Endothelial cell of umbilical vein (primary cell): ENCODE results near the gene ADCY2. TPM values are rescaled to one million over a fixed set of nuclear protein-coding genes. Genes with fewer than 3 reads are reported as not detected.

Experiments
- BruUV-seq: library from RNA; stranded (reverse); fragments of 400-500 nt; replicated peaks from 2 replicates; lab custom pipeline; 2021; lab: Mats Ljungman, UMichigan
- CTCF ChIA-PET: fragments of 300-600, 350-600 bp; sonication (Branson Sonifier 250); formaldehyde crosslinking; loops from one replicate; lab custom pipeline; 2021; ENCODE audit warnings: antibody characterized with exemption, inconsistent platforms; lab: Charles Lee
- POLR2A ChIA-PET: fragments of 300-600, 350-600 bp; sonication (Branson Sonifier 250); formaldehyde crosslinking; loops from one replicate; lab custom pipeline; 2021; ENCODE audit warnings: antibody characterized with exemption, inconsistent platforms; lab: Charles Lee
- DNase-seq: peaks from one replicate; pipeline ENCODE4 v3.0.0-alpha.2; 2011; ENCODE audit warnings: low read depth, low spot score
- FAIRE-seq: peaks from 2 replicates; lab custom pipeline; 2011; peaks lifted over from hg19 to GRCh38; lab: Jason Lieb, UNC
- H2AFZ ChIP-seq: 2 replicates; pipeline ENCODE4 v1.6.0; 2012; ENCODE audit warnings: low read depth, low read length, control low read depth, inconsistent platforms
- H3K27ac ChIP-seq: 2 replicates; pipeline ENCODE4 v1.5.1; 2011; ENCODE audit warnings: low read depth, mild to moderate bottlenecking, control low read depth, low read length, moderate library complexity; ENCODE audit not compliant: insufficient read depth
- H3K27me3 ChIP-seq, 2 experiments: 2 replicates each; pipeline versions ENCODE4 v1.6.0 to v1.6.1; 2011; ENCODE audit warnings: low read length in 2 of 2, mixed read lengths in 1 of 2; ENCODE audit not compliant: control insufficient read depth in 2 of 2, insufficient read depth in 2 of 2
- H3K36me3 ChIP-seq, 2 experiments: 2 replicates in 1 of 2; 3 replicates in 1 of 2; pipeline ENCODE4 v1.5.1; 2011; ENCODE audit warnings: low read length in 2 of 2, mild to moderate bottlenecking in 1 of 2, moderate library complexity in 1 of 2; ENCODE audit not compliant: control insufficient read depth in 2 of 2, insufficient read depth in 2 of 2; ENCODE audit errors: extremely low read depth in 1 of 2
- H3K4me1 ChIP-seq: 3 replicates; pipeline ENCODE4 v1.5.1; 2011; ENCODE audit warnings: mild to moderate bottlenecking, low read length; ENCODE audit not compliant: control insufficient read depth, insufficient read depth; ENCODE audit errors: extremely low read depth
- H3K4me2 ChIP-seq: 2 replicates; pipeline ENCODE4 v1.6.1; 2011; ENCODE audit warnings: low read length, control low read depth, mixed read lengths; ENCODE audit not compliant: insufficient read depth
- H3K4me3 ChIP-seq, 3 experiments: fragments of 200-600 bp in 1 of 3; sonication (generic), shearing (Covaris generic) in 1 of 3; replicated peaks in 1 of 3; 2 replicates each; pipeline ENCODE4 v1.5.1; 2011 to 2016; ENCODE audit warnings: control low read depth in 3 of 3, low read length in 3 of 3, mild to moderate bottlenecking in 2 of 3, inconsistent platforms in 1 of 3, low read depth in 1 of 3, moderate library complexity in 1 of 3; ENCODE audit not compliant: insufficient read depth in 1 of 3
- H3K79me2 ChIP-seq: 2 replicates; pipeline ENCODE4 v1.6.0; 2012; ENCODE audit warnings: low read length, inconsistent platforms; ENCODE audit not compliant: control insufficient read depth, insufficient read depth
- H3K9ac ChIP-seq: replicated peaks from 2 replicates; pipeline ENCODE3; 2011; ENCODE audit warnings: low read length, control low read depth; ENCODE audit not compliant: insufficient read depth; ENCODE audit errors: extremely low read depth
- H3K9me1 ChIP-seq: replicated peaks from 3 replicates; pipeline ENCODE4 v1.6.0; 2011; ENCODE audit warnings: mild to moderate bottlenecking, low read length; ENCODE audit not compliant: control insufficient read depth, insufficient read depth; ENCODE audit errors: extremely low read depth
- H3K9me3 ChIP-seq: replicated peaks from 2 replicates; pipeline ENCODE4 v1.5.1; 2012; ENCODE audit warnings: low read length, inconsistent platforms; ENCODE audit not compliant: control insufficient read depth, insufficient read depth
- H4K20me1 ChIP-seq: replicated peaks from 2 replicates; pipeline ENCODE3; 2011; ENCODE audit warnings: mild to moderate bottlenecking, low read length; ENCODE audit not compliant: control insufficient read depth, insufficient read depth; ENCODE audit errors: extremely low read depth
- EZH2 ChIP-seq: IDR thresholded peaks from 2 replicates; pipeline ENCODE4 v1.6.1; 2012; ENCODE audit warnings: borderline replicate concordance, low read depth, mild to moderate bottlenecking, moderate library complexity, low read length, inconsistent platforms; ENCODE audit not compliant: severe bottlenecking
- FOS ChIP-seq: IDR thresholded peaks from 2 replicates; pipeline ENCODE4 v1.6.1; 2011; ENCODE audit warnings: mild to moderate bottlenecking, low read length, moderate library complexity, borderline replicate concordance; ENCODE audit not compliant: insufficient read depth
- GATA2 ChIP-seq: IDR thresholded peaks from 2 replicates; pipeline ENCODE4 v1.7.0; 2011; ENCODE audit warnings: low read depth, mild to moderate bottlenecking, moderate library complexity, mixed read lengths, low read length; ENCODE audit not compliant: insufficient read length, insufficient read depth
- JUN ChIP-seq: IDR thresholded peaks from 2 replicates; pipeline ENCODE4 v1.6.1; 2011; ENCODE audit warnings: borderline replicate concordance, low read depth; ENCODE audit not compliant: insufficient read length, insufficient read depth
- MAX ChIP-seq: IDR thresholded peaks from 2 replicates; pipeline ENCODE4 v1.6.1; 2011; ENCODE audit not compliant: insufficient read depth, insufficient read length
- MYC ChIP-seq: IDR thresholded peaks from one replicate; pipeline ENCODE4 v1.6.1; 2011; ENCODE audit warnings: mild to moderate bottlenecking, low read depth, low read length
- POLR2A ChIP-seq: IDR thresholded peaks from 2 replicates; pipeline ENCODE4 v1.6.1; 2012; ENCODE audit warnings: low read depth, mild to moderate bottlenecking, control low read depth, low read length
- POLR2AphosphoS5 ChIP-seq: IDR thresholded peaks from 2 replicates; pipeline ENCODE4 v1.6.1; 2012; ENCODE audit warnings: low read depth, mild to moderate bottlenecking, control low read depth, low read length, moderate library complexity; ENCODE audit not compliant: insufficient read depth
- dilution Hi-C: fragments of 300-500 bp; cut with MboI; formaldehyde crosslinking; loops from one replicate; pipeline ENCODE4 v1.15.0; 2019; ENCODE audit warnings: low sequenced_read_pairs; ENCODE audit not compliant: extremely low pct_ligation_motif_present
- intact Hi-C: fragments of 100-400 bp; cut with micrococcal nuclease; formaldehyde crosslinking; loops from one replicate; pipeline ENCODE4 v1.10.0; 2022
- polyA plus RNA-seq, 4 experiments: library from polyadenylated mRNA; depleted of rRNA in 3 of 4; stranded (reverse) in 3 of 4; unstranded in 1 of 4; fragments of >200 nt; gene quantifications; 2 replicates each; pipeline versions ENCODE4 v1.2.1 to v1.2.3, GENCODE V29; 2011 to 2012; ENCODE audit warnings: missing spikeins in 1 of 4
- total RNA-seq: library from RNA; stranded (reverse); gene quantifications from 2 replicates; pipeline ENCODE4 v1.2.3, GENCODE V29; 2021
- TF ChIP-seq, protein P1 (sequence below), 2 donors: IDR thresholded peaks; 1 replicate in 1 of 2; 2 replicates in 1 of 2; pipeline ENCODE4 v1.5.1; 2011; ENCODE audit warnings: low read length in 2 of 2, mild to moderate bottlenecking in 2 of 2, moderate library complexity in 2 of 2, control low read depth in 1 of 2, inconsistent platforms in 1 of 2, low read depth in 1 of 2; ENCODE audit not compliant: insufficient read depth in 1 of 2; ENCODE audit errors: extremely low read depth in 1 of 2

The ADCY2 gene
- total and polyA plus RNA-seq, 2 donors (not counting 3 experiments of a cell fraction or from before 2014, with no cell fraction given) = under 0.01 TPM; not detected in 1

DNA sequence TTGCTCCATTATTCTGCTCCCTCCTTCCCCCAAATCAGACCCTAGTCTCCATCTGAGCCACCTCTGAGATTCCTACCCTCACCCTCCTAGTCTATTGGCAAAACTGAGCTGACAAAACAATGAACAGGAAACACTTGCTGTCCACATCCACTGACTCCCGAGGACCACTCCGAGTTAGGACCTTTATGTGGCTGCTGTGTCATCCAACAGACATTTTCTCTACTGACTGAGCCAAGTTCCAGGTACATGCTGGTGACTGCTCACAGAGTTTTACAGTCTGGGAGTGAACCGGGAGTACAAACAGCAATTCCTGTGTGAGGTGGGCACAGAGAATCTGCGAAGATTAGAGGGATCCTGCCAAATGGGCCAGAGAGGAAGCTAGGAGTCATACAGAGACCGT, 415.8 kb downstream of the ADCY2 start:
- intact Hi-C loops = no loop called here
- no peak for TF ChIP-seq GATA2
- TF ChIP-seq, protein P1, sequence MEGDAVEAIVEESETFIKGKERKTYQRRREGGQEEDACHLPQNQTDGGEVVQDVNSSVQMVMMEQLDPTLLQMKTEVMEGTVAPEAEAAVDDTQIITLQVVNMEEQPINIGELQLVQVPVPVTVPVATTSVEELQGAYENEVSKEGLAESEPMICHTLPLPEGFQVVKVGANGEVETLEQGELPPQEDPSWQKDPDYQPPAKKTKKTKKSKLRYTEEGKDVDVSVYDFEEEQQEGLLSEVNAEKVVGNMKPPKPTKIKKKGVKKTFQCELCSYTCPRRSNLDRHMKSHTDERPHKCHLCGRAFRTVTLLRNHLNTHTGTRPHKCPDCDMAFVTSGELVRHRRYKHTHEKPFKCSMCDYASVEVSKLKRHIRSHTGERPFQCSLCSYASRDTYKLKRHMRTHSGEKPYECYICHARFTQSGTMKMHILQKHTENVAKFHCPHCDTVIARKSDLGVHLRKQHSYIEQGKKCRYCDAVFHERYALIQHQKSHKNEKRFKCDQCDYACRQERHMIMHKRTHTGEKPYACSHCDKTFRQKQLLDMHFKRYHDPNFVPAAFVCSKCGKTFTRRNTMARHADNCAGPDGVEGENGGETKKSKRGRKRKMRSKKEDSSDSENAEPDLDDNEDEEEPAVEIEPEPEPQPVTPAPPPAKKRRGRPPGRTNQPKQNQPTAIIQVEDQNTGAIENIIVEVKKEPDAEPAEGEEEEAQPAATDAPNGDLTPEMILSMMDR (IDR thresholded peaks at IDR 0.05; ENCODE audit: extremely low read depth in 1 of 2, insufficient read depth in 1 of 2, low read depth in 1 of 2, low read length in 2 of 2) = no peak
- no peak for TF ChIP-seq POLR2AphosphoS5
- no peak for TF ChIP-seq MYC
- no peak for TF ChIP-seq EZH2
- no peak for TF ChIP-seq JUN
- TF ChIP-seq FOS = no peak
- no peak for TF ChIP-seq POLR2A
- TF ChIP-seq MAX = no peak
- Histone ChIP-seq H3K27me3 (no peaks in the 10 kb centered on the region), H3K9me3 (no peaks in the 10 kb centered on the region), H2AFZ (no peak overlapping the region), H3K4me1 (no peaks in the 10 kb centered on the region), H3K4me2 (no peak overlapping the region), H3K9ac (no peak overlapping the region), H3K36me3 (no peaks in the 10 kb centered on the region), H3K9me1 (no peaks in the 10 kb centered on the region), H4K20me1 (no peaks in the 10 kb centered on the region), H3K79me2 (no peaks in the 10 kb centered on the region), H3K27ac (no peak overlapping the region), H3K4me3 (no peak overlapping the region)
- FAIRE-seq = no peak
- dilution Hi-C loops = no loop called here
- CTCF ChIA-PET = no interaction called here
- POLR2A ChIA-PET = no interaction called here
- no peak for DNase-seq
- no TSS peak for BruUV-seq
